ENCODE measurements around the gene SCT.
A peak's percentile ranks its signal among the peaks of the same experiment; 100 is the strongest.

Gene SCT

DNA sequence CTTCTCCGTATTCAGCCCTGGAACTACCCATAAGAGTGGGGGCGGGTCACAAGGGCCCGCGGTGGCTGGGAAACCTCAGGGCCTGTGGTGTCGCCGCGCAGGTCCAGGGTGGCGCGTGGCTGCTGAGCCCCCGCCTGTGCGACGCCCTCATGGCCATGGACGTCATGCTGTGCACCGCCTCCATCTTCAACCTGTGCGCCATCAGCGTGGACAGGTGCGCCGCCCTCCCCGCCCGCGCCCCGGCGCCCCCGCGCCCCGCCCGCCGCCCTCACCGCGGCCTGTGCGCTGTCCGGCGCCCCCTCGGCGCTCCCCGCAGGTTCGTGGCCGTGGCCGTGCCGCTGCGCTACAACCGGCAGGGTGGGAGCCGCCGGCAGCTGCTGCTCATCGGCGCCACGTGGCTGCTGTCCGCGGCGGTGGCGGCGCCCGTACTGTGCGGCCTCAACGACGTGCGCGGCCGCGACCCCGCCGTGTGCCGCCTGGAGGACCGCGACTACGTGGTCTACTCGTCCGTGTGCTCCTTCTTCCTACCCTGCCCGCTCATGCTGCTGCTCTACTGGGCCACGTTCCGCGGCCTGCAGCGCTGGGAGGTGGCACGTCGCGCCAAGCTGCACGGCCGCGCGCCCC is 12.5 kb upstream of the SCT start:
- Mint-ChIP-seq H3K4me1 (peaks cover 11% of the 10 kb centered on the region), H3K36me3 (ENCODE audit: insufficient read depth) (peaks cover 12% of the 10 kb centered on the region), H3K9me3 (no peaks in the 10 kb centered on the region), H3K4me3 (no peak overlapping the region), H3K27me3 (peaks cover 18% of the 10 kb centered on the region), H3K27ac (ENCODE audit: low read depth) (no peak overlapping the region)
- DNase-seq (ENCODE audit: low spot score in 2 of 2) (no peak), ATAC-seq (replicated peaks; ENCODE audit: extremely low read depth, poor library complexity, severe bottlenecking) (no peak)

DNA sequence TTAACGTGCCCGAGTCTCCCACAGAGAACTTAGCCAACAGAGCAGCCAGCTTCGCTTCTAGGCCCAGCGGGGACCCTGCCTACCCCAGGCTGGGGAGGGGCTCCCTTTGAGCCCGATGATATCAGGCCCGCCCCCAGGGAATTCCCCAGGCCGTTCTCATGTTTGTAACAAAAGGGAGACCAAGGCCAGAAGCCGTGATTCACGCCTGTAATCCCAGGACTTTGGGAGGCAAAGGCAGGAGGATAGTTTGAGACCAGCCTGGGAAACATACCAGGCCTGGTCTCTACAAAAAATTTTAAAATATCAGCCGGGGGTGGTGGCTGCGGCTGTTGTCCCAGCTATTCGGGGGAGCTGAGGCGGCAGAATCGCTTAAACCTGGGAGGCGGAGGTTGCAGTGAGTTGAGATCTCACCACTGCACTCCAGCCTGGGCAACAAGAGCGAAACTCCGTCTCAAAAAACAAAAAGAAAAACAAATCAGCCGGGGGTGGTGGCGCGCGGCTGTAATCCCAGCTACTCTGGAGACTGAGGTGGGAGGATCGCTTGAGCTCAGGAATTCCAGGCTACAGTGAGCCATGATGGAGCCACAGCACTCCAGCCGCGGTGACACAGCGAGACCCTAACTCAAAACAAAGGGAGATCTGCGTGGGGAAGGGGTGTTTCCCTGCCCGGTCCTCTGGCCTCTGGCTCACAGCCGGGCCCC is 11.8 kb upstream of the SCT start:
- Mint-ChIP-seq H3K27ac (ENCODE audit: low read depth) (no peak overlapping the region), H3K36me3 (ENCODE audit: insufficient read depth) (peaks cover 12% of the 10 kb centered on the region), H3K4me1 (peaks cover 11% of the 10 kb centered on the region), H3K27me3 (peaks cover 18% of the 10 kb centered on the region), H3K9me3 (no peaks in the 10 kb centered on the region), H3K4me3 (peak overlapping the region; percentile 16)
- DNase-seq (ENCODE audit: low spot score in 2 of 2) = no peak
- ATAC-seq (replicated peaks; ENCODE audit: extremely low read depth, poor library complexity, severe bottlenecking) = no peak

DNA sequence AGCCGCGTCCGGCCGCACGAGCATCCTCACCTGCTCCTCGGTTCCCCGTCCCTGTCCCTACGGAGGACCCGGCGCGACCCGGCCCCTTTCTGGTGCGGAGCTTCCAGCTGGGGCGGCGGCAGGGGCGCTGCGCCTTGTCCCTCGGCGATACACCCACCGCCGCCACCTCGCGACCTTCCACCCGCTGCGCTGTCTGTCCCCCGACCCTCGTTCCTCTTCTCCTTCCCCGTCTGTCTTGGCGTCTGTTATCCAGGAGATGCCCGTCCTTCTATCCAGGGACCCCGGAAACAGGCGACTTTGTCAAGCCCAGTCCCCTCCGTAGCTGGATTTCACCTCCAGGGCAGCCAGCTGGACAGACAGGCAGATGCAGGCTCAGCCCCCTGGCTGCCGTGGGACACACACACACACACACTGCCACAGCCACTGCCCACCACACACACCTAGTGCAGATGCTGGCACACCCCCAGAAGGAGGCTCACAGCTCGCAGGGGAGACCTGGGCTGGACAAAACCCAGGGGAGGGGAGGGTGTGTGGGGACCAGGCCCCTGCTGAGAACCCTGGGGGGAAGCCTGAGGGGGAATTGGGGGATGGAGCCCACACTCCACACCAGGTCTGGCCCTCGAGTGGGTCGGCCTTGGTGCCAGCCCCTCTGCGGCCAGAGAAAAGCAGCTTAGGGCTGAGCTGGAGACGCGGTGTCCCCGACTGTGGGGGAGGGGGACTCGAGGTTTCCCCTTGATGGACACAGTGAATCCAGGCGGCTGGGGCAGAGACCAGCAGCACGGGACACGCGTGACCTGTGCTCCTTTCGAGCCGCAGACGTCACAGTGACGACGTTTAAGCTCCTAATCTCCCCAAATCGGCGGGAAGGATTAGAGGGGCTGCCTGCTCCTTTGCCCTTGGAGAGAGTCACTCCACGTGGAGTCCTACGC is 10.9 kb upstream of the SCT start:
- H3K4me1 Mint-ChIP-seq = peaks cover 11% of the 10 kb centered on the region
- H3K36me3 Mint-ChIP-seq (ENCODE audit: insufficient read depth) = peaks cover 11% of the 10 kb centered on the region
- ATAC-seq (replicated peaks; ENCODE audit: extremely low read depth, poor library complexity, severe bottlenecking) (no peak), DNase-seq (ENCODE audit: low spot score in 2 of 2) (no peak)
- no peaks in the 10 kb centered on the region for H3K9me3 Mint-ChIP-seq
- H3K27me3 Mint-ChIP-seq = peaks cover 18% of the 10 kb centered on the region
- peak overlapping the region; percentile 52 for H3K27ac Mint-ChIP-seq (ENCODE audit: low read depth)
- H3K4me3 Mint-ChIP-seq = peak overlapping the region; percentile 58

DNA sequence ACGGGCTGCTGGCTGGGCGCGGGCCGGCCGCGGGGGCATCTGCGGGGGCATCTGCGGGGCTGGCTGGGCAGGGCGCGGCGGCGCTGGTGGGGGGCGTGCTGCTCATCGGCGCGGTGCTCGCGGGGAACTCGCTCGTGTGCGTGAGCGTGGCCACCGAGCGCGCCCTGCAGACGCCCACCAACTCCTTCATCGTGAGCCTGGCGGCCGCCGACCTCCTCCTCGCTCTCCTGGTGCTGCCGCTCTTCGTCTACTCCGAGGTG is 10.3 kb upstream of the SCT start:
- Mint-ChIP-seq H3K4me3 (peak overlapping the region; percentile 58), H3K9me3 (no peaks in the 10 kb centered on the region), H3K36me3 (ENCODE audit: insufficient read depth) (peaks cover 6% of the 10 kb centered on the region), H3K4me1 (peaks cover 11% of the 10 kb centered on the region), H3K27ac (ENCODE audit: low read depth) (peak overlapping the region; percentile 52), H3K27me3 (peaks cover 18% of the 10 kb centered on the region)
- DNase-seq (ENCODE audit: low spot score in 2 of 2) (no peak), ATAC-seq (replicated peaks; ENCODE audit: extremely low read depth, poor library complexity, severe bottlenecking) (no peak)

DNA sequence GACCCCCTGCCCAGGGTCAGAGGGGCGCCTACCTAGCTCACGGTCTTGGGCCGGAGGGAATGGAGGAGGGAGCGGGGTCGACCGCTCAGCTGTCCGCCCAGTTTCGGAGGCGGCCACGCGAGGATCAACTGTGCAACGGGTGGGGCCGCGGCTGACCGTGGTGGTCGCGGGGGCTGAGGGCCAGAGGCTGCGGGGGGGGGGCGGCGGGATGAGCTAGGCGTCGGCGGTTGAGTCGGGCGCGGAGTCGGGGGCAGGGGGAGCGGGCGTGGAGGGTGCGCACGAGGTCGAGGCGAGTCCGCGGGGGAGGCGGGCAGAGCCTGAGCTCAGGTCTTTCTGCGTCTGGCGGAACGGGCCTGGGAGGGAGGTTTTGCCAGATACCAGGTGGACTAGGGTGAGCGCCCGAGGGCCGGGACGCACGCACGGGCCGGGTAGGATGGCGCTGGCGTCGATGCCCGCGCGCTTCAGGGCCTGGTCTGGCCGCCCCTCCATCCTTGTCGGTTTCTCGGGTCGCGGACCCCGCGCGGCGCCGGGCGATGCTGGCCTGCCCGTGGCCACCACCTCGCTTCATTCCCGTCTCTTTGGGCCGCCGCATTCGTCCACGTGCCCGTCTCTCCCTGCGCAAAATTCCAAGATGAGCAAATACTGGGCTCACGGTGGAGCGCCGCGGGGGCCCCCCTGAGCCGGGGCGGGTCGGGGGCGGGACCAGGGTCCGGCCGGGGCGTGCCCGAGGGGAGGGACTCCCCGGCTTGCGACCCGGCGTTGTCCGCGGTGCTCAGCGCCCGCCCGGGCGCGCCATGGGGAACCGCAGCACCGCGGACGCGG is 9.7 kb upstream of the SCT start, which contains the start of gene DRD4:
TSS of gene DRD4 (plus strand) at position 759 of the 822 bp plus-strand sequence. CDS start at position 795, 36 bp downstream.
- H3K27me3 Mint-ChIP-seq = peaks cover 18% of the 10 kb centered on the region
- no peak for ATAC-seq (replicated peaks; ENCODE audit: extremely low read depth, poor library complexity, severe bottlenecking)
- DNase-seq (ENCODE audit: low spot score in 2 of 2) = no peak
- peak within 1 kb of the TSS; percentile 52 for H3K27ac Mint-ChIP-seq (ENCODE audit: low read depth)
- no peaks in the 10 kb centered on the region for H3K9me3 Mint-ChIP-seq
- peaks cover 5% of the 10 kb centered on the region for H3K36me3 Mint-ChIP-seq (ENCODE audit: insufficient read depth)
- H3K4me3 Mint-ChIP-seq = peak within 1 kb of the TSS; percentile 58
- peaks cover 11% of the 10 kb centered on the region for H3K4me1 Mint-ChIP-seq

DNA sequence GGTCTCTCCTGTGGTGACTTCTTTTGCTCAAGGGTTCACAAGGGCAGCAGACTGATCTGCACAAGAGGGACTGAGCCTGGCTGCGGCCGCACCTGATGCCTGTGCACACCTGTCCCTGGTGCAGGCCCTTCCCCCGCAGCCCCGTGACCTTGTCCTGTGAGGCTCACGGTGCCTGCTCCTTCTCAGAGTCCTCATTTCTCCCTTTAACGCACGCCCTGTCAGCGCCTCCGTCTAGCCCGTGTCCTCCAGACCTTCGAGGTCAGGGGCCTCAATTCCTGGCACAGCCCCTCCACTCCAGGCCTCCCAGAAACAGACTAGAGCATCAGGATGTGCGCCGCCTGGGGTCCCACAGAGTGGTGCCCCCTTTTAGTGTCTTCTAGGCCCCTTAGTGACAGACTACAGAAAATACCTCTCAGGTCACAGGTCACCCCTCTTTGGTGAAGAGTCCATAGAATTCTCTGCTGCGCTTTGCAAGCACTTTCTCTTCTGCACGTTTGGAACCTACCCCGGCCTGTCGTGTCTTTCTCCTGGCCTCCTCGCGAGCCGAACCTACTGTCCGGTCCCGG is 9.0 kb upstream of the SCT start:
- no peak overlapping the region for H3K27ac Mint-ChIP-seq (ENCODE audit: low read depth)
- H3K4me3 Mint-ChIP-seq = no peak overlapping the region
- DNase-seq (ENCODE audit: low spot score in 2 of 2) = no peak
- H3K27me3 Mint-ChIP-seq = peaks cover 18% of the 10 kb centered on the region
- H3K4me1 Mint-ChIP-seq = peaks cover 11% of the 10 kb centered on the region
- H3K36me3 Mint-ChIP-seq (ENCODE audit: insufficient read depth) = peaks cover 4% of the 10 kb centered on the region
- H3K9me3 Mint-ChIP-seq = no peaks in the 10 kb centered on the region
- no peak for ATAC-seq (replicated peaks; ENCODE audit: extremely low read depth, poor library complexity, severe bottlenecking)

DNA sequence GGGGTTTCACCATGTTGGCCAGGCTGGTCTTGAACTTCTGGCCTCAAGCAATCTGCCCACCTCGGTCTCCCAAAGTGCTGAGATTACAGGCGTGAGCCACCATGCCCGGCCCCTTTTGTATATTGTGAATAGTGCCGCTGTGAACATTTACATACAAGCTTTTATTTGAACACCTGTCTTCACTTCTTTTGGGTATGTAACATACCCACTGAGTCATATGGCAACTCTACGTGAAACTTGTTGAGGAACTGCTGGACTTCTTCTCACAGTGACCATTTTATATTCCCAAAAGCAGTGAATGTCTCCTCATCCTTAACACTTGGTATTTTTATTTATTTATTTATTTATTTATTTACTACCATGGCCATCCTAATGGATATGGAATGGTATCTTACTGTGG is 3.9 kb upstream of the SCT start:
- Mint-ChIP-seq H3K4me3 (no peak overlapping the region), H3K4me1 (peaks cover 22% of the 10 kb centered on the region), H3K36me3 (ENCODE audit: insufficient read depth) (peaks cover 12% of the 10 kb centered on the region), H3K9me3 (no peaks in the 10 kb centered on the region), H3K27ac (ENCODE audit: low read depth) (no peak overlapping the region), H3K27me3 (peaks cover 23% of the 10 kb centered on the region)
- ATAC-seq (replicated peaks; ENCODE audit: extremely low read depth, poor library complexity, severe bottlenecking) (no peak), DNase-seq (ENCODE audit: low spot score in 2 of 2) (no peak)

DNA sequence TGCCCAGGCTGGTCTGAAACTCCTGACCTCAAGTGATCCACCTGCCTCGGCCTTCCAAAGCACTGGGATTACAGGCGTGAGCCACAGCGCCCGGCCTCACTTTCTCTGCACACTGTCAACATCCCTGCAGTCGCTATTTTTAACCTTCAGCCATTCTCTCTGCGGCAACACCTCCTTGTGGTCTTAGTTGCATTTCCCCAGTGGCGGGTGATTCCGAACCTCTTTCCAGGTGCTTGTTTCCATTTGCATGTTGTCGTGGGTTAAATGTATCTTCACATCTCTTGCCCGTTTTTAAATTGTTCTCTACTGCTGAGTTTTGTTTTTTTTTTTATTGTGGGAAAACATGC is 2.2 kb upstream of the SCT start:
- Mint-ChIP-seq H3K4me3 (peak overlapping the region; percentile 66), H3K9me3 (no peaks in the 10 kb centered on the region), H3K27ac (ENCODE audit: low read depth) (peak overlapping the region; percentile 91), H3K36me3 (ENCODE audit: insufficient read depth) (peaks cover 12% of the 10 kb centered on the region), H3K27me3 (peaks cover 23% of the 10 kb centered on the region), H3K4me1 (peaks cover 22% of the 10 kb centered on the region)
- no peak for ATAC-seq (replicated peaks; ENCODE audit: extremely low read depth, poor library complexity, severe bottlenecking)
- no peak for DNase-seq (ENCODE audit: low spot score in 2 of 2)

DNA sequence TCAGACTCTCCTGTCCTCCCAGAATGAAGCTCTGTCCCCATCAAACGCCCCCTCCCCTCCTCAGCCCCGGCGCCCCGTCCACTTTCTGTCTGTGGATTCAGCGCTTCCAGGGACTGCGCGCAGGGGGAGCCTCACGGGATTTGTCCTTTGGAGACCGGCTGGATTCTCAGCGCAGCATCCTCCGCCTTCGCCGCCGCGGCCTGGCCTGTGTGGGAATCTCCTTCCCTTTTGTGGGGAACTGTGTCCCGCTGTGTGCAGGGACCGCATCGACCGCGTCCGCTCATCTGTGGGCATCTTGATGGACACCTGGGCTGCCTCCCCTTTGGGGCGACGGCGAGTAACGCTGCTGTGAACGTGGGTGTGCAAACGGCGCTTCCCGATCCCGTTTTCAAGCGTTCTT is 1.1 kb upstream of the SCT start:
- H3K27ac Mint-ChIP-seq (ENCODE audit: low read depth) = peak overlapping the region; percentile 91
- H3K27me3 Mint-ChIP-seq = peaks cover 30% of the 10 kb centered on the region
- ATAC-seq (replicated peaks; ENCODE audit: extremely low read depth, poor library complexity, severe bottlenecking) (no peak), DNase-seq (ENCODE audit: low spot score in 2 of 2) (no peak)
- H3K9me3 Mint-ChIP-seq = no peaks in the 10 kb centered on the region
- peaks cover 16% of the 10 kb centered on the region for H3K36me3 Mint-ChIP-seq (ENCODE audit: insufficient read depth)
- peak overlapping the region; percentile 66 for H3K4me3 Mint-ChIP-seq
- H3K4me1 Mint-ChIP-seq = peaks cover 22% of the 10 kb centered on the region

DNA sequence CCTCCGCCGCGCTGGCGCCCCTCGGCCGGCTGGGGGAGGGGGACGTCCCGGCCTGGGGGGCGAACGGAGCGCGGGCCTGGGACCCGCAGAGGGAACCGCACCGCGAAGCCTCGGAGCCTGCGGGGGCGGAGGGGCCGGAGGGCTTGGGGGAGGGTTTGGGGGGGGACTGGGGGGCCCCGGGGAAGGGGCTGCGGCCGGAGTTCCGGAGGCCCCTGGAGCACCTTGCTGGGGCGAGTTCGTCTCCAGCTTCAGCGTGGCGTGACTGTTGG is 261 bp upstream of the SCT start:
- Mint-ChIP-seq H3K4me3 (no peak overlapping the region), H3K9me3 (no peaks in the 10 kb centered on the region), H3K4me1 (peaks cover 22% of the 10 kb centered on the region), H3K27me3 (peaks cover 32% of the 10 kb centered on the region), H3K27ac (ENCODE audit: low read depth) (no peak overlapping the region), H3K36me3 (ENCODE audit: insufficient read depth) (peaks cover 15% of the 10 kb centered on the region)
- ATAC-seq (replicated peaks; ENCODE audit: extremely low read depth, poor library complexity, severe bottlenecking) (no peak), DNase-seq (ENCODE audit: low spot score in 2 of 2) (no peak)

DNA sequence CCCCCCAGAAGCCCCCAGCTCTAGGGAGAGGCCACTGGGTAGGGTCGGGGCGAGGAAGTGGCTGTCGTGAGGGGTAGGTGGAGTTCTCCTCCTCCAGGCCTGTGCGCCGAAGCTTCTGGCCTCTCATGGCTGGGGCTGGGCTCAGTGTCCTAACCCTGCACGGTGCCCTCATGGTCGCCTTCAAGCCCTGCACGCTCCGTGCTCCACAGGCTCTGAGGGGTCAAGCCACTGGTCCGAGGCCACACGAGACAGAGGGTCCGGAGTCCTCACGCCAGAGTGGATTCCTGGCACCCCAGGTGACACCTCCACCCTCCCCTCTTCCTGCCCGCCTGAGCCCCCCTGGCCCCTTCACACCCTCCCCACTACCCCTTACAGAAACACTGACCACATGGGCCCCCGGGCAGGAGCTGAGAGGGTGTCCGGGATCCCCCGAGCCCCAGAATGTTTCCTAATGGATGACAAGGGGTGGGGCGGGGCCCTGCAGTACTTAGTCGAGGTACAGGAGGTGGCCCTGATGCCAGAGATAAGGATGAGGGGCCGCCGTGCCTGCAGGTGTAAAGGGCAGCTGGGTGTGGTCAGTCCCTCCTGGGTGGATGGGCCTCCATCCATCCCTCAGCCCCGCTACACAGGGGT is 1.2 kb downstream of the SCT start:
- Mint-ChIP-seq H3K4me3 (no peak overlapping the region), H3K9me3 (no peaks in the 10 kb centered on the region), H3K27ac (ENCODE audit: low read depth) (no peak overlapping the region), H3K36me3 (ENCODE audit: insufficient read depth) (peaks cover 18% of the 10 kb centered on the region), H3K4me1 (peaks cover 22% of the 10 kb centered on the region), H3K27me3 (peaks cover 32% of the 10 kb centered on the region)
- no peak for ATAC-seq (replicated peaks; ENCODE audit: extremely low read depth, poor library complexity, severe bottlenecking)
- DNase-seq (ENCODE audit: low spot score in 2 of 2) = no peak

Data from central memory CD8-positive, alpha-beta T cell (primary cell).